Transverse colon (tissue), 4 donors: Measurements from ENCODE around the gene SYNE2.

Source experiments
- CTCF ChIP-seq, 5 experiments: fragments of 200-600 bp in 3 of 5; fragments of 450-650 bp in 2 of 5; sonication (generic) in 3 of 5; IDR thresholded peaks; 1 replicate in 2 of 5; 2 replicates in 3 of 5; pipeline ENCODE4 v1.5.1; 2016 to 2017; ENCODE audit warnings: antibody characterized with exemption in 5 of 5, inconsistent platforms in 3 of 5, mild to moderate bottlenecking in 2 of 5, moderate library complexity in 1 of 5
- POLR2AphosphoS5 ChIP-seq, 3 donors: sonication (generic); formaldehyde crosslinking; IDR thresholded peaks; one replicate each; pipeline ENCODE4 v1.6.1; 2016; ENCODE audit warnings: antibody characterized with exemption in 3 of 3

GRCh38 chr14:63996016-63996415 is 143.2 kb downstream of the SYNE2 start:
- no peak for TF ChIP-seq CTCF (IDR thresholded peaks at IDR 0.05)
- no peak for TF ChIP-seq POLR2AphosphoS5 (IDR thresholded peaks at IDR 0.05)
